ENCODE data around the gene GHRH.

GHRH gene

DNA sequence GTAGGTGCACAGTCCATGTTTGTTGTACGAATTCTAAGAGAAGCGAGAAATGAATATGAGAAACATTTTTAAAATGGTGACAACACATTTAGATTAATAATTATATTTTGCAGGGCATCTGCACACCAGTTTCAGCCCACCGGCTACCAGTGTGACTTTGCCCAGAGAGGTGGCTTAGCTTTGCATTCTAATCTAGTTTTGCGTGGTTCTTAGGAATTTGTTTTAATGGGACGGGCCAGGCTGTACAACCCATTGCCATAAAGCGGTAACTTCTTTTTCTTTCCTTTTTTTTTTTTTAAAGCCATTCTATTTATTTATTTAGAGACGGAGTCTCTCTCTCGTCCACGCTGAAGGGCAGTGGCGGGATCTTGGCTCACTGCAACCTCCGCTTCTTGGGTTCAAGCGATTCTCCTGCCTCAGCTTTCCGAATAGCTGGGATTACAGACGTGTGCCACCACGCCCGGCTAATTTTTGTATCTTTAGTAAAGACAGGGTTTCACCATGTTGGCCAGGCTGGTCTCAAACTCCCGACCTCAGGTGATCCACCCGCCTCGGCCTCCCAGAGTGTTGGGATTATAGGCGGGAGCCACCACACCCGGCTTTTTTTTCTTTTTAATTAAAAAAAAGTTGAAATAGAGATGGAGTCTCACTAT lies 28.7 kb upstream of the GHRH start:
- no peak for DNase-seq

GRCh38 chr20:37288091-37288490 lies 26.5 kb upstream of the GHRH start:
- peak; percentile 54 for DNase-seq

DNA sequence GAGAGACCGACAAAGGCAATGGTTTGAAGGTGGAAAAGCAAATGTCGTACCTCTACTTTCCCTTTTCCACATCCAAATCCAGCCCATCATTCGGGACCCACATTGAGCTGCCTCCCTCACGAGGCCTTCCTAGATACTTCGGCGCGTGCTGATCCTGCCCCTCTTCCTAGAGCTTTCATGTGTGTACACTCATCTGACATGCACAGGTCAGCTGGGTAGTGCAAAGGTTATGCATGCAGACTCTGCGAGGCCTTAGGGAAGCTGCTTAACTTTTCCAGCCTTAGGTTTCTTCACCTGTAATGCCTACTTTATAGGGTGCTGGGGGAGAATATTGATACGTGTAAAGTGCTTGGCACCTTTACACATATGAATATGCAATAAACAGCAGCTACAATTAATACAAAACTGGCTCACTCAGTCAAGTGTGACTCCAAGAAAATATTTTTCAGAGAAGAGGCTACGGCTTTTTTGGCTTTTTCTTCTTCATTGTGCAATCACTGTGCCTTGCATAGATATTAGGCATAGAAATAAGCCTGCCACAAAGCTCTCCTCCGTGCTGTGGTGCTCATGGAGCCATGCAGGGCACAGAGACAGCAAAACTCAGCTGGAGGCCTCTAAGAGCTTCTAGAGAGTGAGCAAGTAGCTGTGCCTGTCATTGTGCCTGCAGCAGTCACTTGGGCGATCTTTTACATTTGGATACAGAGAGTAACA lies 24.2 kb upstream of the GHRH start:
- DNase-seq, result no peak

- DNase-seq, result no peak
Measured at GRCh38 chr20:37284691-37285161, 23.1 kb upstream of the GHRH start.

- no peak for DNase-seq
Measured at GRCh38 chr20:37283530-37284195, 22.0 kb upstream of the GHRH start.

GRCh38 chr20:37282556-37282955 lies 20.9 kb upstream of the GHRH start:
- peak; percentile 13 for DNase-seq

- DNase-seq, result no peak
Measured at GRCh38 chr20:37280403-37280802, 18.8 kb upstream of the GHRH start.

GRCh38 chr20:37279820-37280219 lies 18.2 kb upstream of the GHRH start:
- DNase-seq, result no peak

- no peak for DNase-seq
Measured at GRCh38 chr20:37278966-37279590, 17.5 kb upstream of the GHRH start.

- DNase-seq, result no peak
Measured at GRCh38 chr20:37277253-37277593, 15.6 kb upstream of the GHRH start.

- peak; percentile 20 for DNase-seq
Measured at GRCh38 chr20:37276494-37277252, 15.1 kb upstream of the GHRH start.

DNA sequence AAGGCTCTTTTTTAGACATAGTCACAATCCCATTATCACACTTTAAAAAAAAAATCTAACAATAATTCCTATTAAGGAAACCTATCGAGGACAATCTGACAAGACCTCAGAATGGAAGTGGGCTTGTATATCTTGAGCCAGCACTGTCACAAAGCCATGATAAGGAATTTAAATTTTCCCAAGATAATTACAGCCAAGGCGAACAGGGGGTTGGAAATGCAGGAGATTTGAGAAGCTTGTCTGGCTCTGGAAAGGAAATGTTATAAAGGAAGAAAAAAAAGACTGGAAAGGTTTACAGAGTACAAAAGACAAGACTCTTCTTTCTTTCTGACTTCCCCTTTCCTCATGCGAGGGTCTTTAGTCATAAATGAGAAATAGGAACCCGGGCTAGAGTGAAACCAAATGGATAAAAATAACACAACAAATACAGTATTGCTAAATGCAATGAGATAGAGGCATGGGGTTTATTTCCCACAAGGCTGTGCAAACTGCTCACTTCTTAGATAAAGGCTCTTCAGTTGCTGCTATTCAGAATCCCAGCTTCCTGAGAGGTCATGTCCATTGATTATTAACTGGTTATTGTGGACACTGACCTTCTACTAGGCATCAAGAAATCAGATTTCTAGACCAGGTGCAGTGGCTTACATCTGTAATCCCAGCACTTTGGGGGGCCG lies 13.4 kb upstream of the GHRH start:
- DNase-seq, result peak; percentile 84

GRCh38 chr20:37273988-37274387 lies 12.4 kb upstream of the GHRH start:
- DNase-seq, result peak; percentile 14

DNA sequence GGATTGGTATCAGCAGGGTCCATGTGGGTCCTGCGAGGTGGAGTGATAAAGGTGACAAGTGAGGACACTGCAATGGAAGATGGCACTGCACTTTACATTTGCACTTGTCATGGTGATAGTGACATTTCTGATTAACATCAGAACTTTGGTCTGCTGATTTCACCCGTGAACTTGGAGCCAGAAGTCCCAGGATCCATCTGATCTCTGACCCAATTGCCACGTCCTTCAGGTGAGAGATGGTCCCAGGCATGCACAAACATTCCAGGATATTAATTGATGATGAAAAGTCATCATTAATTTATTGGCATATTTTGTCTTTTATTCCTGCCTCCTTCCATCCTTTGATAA lies 9.8 kb upstream of the GHRH start:
- DNase-seq, result no peak

DNA sequence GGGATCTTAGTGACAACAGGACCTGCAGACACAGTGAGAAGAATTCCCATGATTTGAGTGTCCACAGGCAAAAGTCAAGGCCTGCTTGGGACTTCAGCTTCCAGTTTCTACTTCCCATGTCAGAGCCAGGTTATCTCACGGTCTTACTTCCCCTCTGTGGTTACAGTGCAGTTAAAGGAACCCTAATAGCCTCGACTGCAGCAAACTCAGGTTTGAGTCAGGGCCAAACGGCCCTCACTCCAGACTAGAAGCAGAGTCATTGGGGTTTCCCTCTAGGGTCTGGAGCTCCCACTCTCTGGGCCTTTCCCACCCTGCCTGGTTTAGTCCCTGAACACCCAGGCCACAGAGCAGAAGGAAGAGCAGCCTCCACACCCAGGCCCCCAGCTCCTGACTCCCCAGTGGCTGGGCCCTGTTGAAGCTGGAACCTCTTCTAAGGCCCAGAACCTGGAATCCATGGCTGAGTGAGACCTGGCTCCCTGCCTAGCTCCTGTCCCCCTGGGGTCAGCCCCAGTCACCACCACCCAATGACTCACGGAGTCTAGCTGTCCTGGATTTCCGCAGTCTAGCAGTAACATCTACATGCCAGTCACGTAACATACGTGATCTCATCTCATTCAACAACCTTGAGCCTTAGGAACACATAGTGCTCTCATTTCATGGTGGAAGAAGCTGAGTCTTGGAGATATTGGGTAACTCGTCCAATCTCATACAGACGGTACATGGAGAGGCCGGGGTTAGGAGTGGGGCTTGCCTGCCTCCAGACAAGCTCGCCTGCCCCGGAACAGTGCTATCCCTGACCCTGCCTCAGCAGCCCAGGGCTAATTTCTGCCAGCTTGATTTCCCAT lies 9.2 kb upstream of the GHRH start:
- peak; percentile 86 for DNase-seq

GRCh38 chr20:37267667-37268313 lies 6.2 kb upstream of the GHRH start:
- no peak for DNase-seq

GRCh38 chr20:37266940-37267666 lies 5.5 kb upstream of the GHRH start:
- DNase-seq, result no peak

GRCh38 chr20:37265152-37265551 lies 3.5 kb upstream of the GHRH start:
- peak; percentile 17 for DNase-seq

DNA sequence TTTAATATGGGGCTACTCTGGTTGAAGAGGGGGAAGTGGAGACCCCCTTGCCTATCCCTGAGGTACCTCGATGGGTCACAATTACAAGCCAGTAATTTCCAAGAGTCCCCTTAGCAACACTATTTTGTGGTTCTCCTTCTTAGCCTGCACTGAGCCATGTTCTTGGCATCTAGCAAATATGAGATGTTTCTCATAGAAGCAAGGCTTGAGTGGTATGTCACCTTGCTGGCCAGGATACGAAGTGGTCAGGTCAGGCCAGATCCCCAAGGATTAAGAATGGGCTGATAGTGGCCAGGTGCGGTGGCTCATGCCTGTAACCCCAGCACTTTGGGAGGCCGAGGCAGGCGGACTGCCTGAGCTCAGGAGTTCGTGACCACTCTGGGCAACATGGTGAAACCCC lies 2.1 kb upstream of the GHRH start:
- DNase-seq, result no peak

DNA sequence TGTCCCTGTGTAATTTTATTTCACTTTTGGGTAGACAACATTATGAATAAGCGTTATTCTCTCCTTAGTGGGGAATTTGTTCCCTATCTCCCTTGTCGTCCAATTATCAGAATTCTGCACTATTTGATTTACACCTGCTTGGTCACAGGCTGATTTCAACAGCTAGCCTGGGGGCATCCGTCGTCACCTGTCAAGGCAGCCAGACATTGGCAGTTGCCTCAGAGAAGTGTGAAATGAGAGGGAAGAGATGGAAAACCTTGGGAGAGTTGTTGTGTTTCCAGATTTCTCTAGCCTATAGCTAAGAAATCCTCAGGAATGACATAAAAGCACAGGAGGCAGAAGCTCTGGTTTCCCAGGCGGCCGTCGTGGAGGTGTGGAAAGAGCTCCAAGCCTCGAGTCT lies 891 bp upstream of the GHRH start:
- DNase-seq, result no peak
